HCT116 (cell line): Measurements from ENCODE around the gene NLRP1. TPM values are rescaled to one million over a fixed set of nuclear protein-coding genes. Genes with fewer than 3 reads are reported as not detected.
A peak's percentile ranks its signal among the peaks of the same experiment; 100 is the strongest.

Experiments
- ATAC-seq: fragments of 200-7000 bp; cut with Tn5 transposase; 2 replicates; pipeline ENCODE4 v1.9.1; 2020; ENCODE audit warnings: mild to moderate bottlenecking, moderate library complexity
- BruUV-seq: library from RNA; stranded (reverse); fragments of 400-500 nt; replicated peaks from 2 replicates; lab custom pipeline; 2021; lab: Mats Ljungman, UMichigan
- CTCF ChIA-PET: fragments of 300-600 bp; sonication (Branson Sonifier 250); formaldehyde crosslinking; loops from one replicate; lab custom pipeline; 2021; ENCODE audit warnings: antibody characterized with exemption; lab: Charles Lee
- POLR2A ChIA-PET: fragments of 300-600, 350-600 bp; sonication (Branson Sonifier 250); formaldehyde crosslinking; loops from one replicate; lab custom pipeline; 2021; ENCODE audit warnings: antibody characterized with exemption; lab: Charles Lee
- RAD21 ChIA-PET, 2 experiments: fragments of 300-600 bp; sonication (Branson Sonifier 250); formaldehyde crosslinking; loops; one replicate each; lab custom pipeline; 2023; ENCODE audit warnings: low total read pairs in 2 of 2; ENCODE audit not compliant: uncharacterized antibody in 2 of 2, unreplicated experiment in 2 of 2, low non-redundant PET in 1 of 2; lab: Charles Lee
- DNase-seq: peaks from one replicate; pipeline ENCODE4 v3.0.0-alpha.2; 2010; ENCODE audit warnings: low read depth, low spot score
- H2AFZ ChIP-seq: fragments of 200-600 bp; shearing (Covaris generic), sonication (generic); 2 replicates; pipeline ENCODE4 v1.6.1; 2017; ENCODE audit warnings: low read depth, mixed run types, mixed read lengths, antibody characterized with exemption, low read length; ENCODE audit not compliant: poor library complexity, severe bottlenecking
- H3K27ac ChIP-seq: 2 replicates; pipeline ENCODE4 v1.5.1; 2012; ENCODE audit warnings: low read depth, low read length
- H3K27me3 ChIP-seq: fragments of 200-600 bp; sonication (generic); 2 replicates; pipeline ENCODE4 v1.6.1; 2016; ENCODE audit warnings: mixed run types, low read length, mixed read lengths; ENCODE audit not compliant: insufficient read depth
- H3K36me3 ChIP-seq, 2 experiments: fragments of 200-500 bp in 1 of 2; fragments of 200-600 bp in 1 of 2; sonication (Bioruptor generic) in 1 of 2; sonication (generic) in 1 of 2; 2 replicates each; pipeline versions ENCODE4 v1.5.1 to v1.6.1; 2014 to 2016; ENCODE audit warnings: low read length in 2 of 2, inconsistent platforms in 1 of 2, mixed read lengths in 1 of 2, mixed run types in 1 of 2; ENCODE audit not compliant: insufficient read depth in 2 of 2, control insufficient read depth in 1 of 2
- H3K4me1 ChIP-seq, 2 experiments: fragments of 200-600 bp in 1 of 2; sonication (generic) in 1 of 2; 2 replicates each; pipeline versions ENCODE4 v1.5.1 to v1.6.1; 2012 to 2017; ENCODE audit warnings: low read length in 2 of 2, inconsistent platforms in 1 of 2, mild to moderate bottlenecking in 1 of 2, mixed read lengths in 1 of 2, mixed run types in 1 of 2, moderate library complexity in 1 of 2; ENCODE audit not compliant: insufficient read depth in 2 of 2, control insufficient read depth in 1 of 2
- H3K4me2 ChIP-seq: fragments of 200-600 bp; sonication (generic); 2 replicates; pipeline ENCODE4 v1.6.1; 2017; ENCODE audit warnings: mixed run types, low read length, mixed read lengths
- H3K4me3 ChIP-seq, 2 experiments: fragments of 200-600 bp in 1 of 2; sonication (generic) in 1 of 2; replicated peaks in 1 of 2; 2 replicates each; pipeline ENCODE4 v1.5.1; 2011 to 2016; ENCODE audit warnings: low read length in 2 of 2, control low read depth in 1 of 2, low read depth in 1 of 2, mild to moderate bottlenecking in 1 of 2, mixed read lengths in 1 of 2, mixed run types in 1 of 2
- H3K79me2 ChIP-seq: fragments of 200-600 bp; sonication (generic); 2 replicates; pipeline ENCODE4 v1.6.1; 2017; ENCODE audit warnings: mild to moderate bottlenecking, mixed run types, low read length, moderate library complexity, mixed read lengths; ENCODE audit not compliant: insufficient read depth
- H3K9ac ChIP-seq: fragments of 200-600 bp; sonication (generic); 2 replicates; pipeline ENCODE4 v1.6.1; 2016; ENCODE audit warnings: low read length, mixed read lengths
- H3K9me2 ChIP-seq: fragments of 200-600 bp; sonication (generic), shearing (Covaris generic); 2 replicates; pipeline ENCODE4 v1.6.1; 2017; ENCODE audit warnings: mixed run types, mild to moderate bottlenecking, moderate library complexity; ENCODE audit not compliant: insufficient read depth
- H3K9me3 ChIP-seq, 2 experiments: fragments of 200-500 bp in 1 of 2; fragments of 200-600 bp in 1 of 2; sonication (Bioruptor generic) in 1 of 2; sonication (generic) in 1 of 2; 2 replicates each; pipeline ENCODE4 v1.6.1; 2014 to 2017; ENCODE audit warnings: low read length in 2 of 2, mixed read lengths in 2 of 2, inconsistent platforms in 1 of 2, low read depth in 1 of 2, mild to moderate bottlenecking in 1 of 2, mixed run types in 1 of 2, moderate library complexity in 1 of 2; ENCODE audit not compliant: control insufficient read depth in 1 of 2, insufficient read depth in 1 of 2
- H4K20me1 ChIP-seq: fragments of 200-600 bp; sonication (generic), shearing (Covaris generic); 2 replicates; pipeline ENCODE4 v1.6.1; 2017; ENCODE audit warnings: mixed run types, mild to moderate bottlenecking, moderate library complexity; ENCODE audit not compliant: insufficient read depth
- ATF3 ChIP-seq: IDR thresholded peaks from 2 replicates; pipeline ENCODE4 v1.6.1; 2012
- CBX3 ChIP-seq: IDR thresholded peaks from 2 replicates; pipeline ENCODE4 v1.6.1; 2012; ENCODE audit warnings: low read depth
- CEBPB ChIP-seq: IDR thresholded peaks from 2 replicates; pipeline ENCODE4 v1.6.1; 2012; ENCODE audit warnings: low read depth
- EGR1 ChIP-seq: IDR thresholded peaks from 2 replicates; pipeline ENCODE4 v1.6.1; 2012; ENCODE audit warnings: low read depth
- ELF1 ChIP-seq: IDR thresholded peaks from 2 replicates; pipeline ENCODE4 v1.6.1; 2012; ENCODE audit warnings: low read depth, borderline replicate concordance
- EZH2 ChIP-seq: fragments of 200-600 bp; sonication (generic); IDR thresholded peaks from 2 replicates; pipeline ENCODE4 v1.6.1; 2017; ENCODE audit warnings: antibody characterized with exemption, mixed run types
- EZH2phosphoT487 ChIP-seq: fragments of 200-600 bp; IDR thresholded peaks from 2 replicates; pipeline ENCODE4 v1.6.1; 2018; ENCODE audit warnings: antibody characterized with exemption, borderline replicate concordance
- FOSL1 ChIP-seq: IDR thresholded peaks from 2 replicates; pipeline ENCODE4 v1.6.1; 2012; ENCODE audit warnings: low read depth
- JUND ChIP-seq: IDR thresholded peaks from 2 replicates; pipeline ENCODE4 v1.6.1; 2012
- POLR2A ChIP-seq: IDR thresholded peaks from 2 replicates; pipeline ENCODE4 v1.7.0; 2011; ENCODE audit warnings: borderline replicate concordance; ENCODE audit not compliant: insufficient read depth, insufficient read length; ENCODE audit errors: extremely low read depth
- POLR2AphosphoS5 ChIP-seq: IDR thresholded peaks from 2 replicates; pipeline ENCODE4 v1.6.1; 2011; ENCODE audit warnings: mild to moderate bottlenecking, low read depth, low read length, moderate library complexity
- RAD21 ChIP-seq: IDR thresholded peaks from 2 replicates; pipeline ENCODE4 v1.6.1; 2012; ENCODE audit warnings: low read depth, mild to moderate bottlenecking
- SIN3A ChIP-seq: IDR thresholded peaks from 2 replicates; pipeline ENCODE4 v1.6.1; 2012; ENCODE audit warnings: low read depth
- SP1 ChIP-seq: IDR thresholded peaks from 2 replicates; pipeline ENCODE4 v1.6.1; 2012; ENCODE audit warnings: low read depth
- SRF ChIP-seq: IDR thresholded peaks from 2 replicates; pipeline ENCODE4 v1.6.1; 2012; ENCODE audit warnings: low read depth
- TCF7L2 ChIP-seq: IDR thresholded peaks from 2 replicates; pipeline ENCODE4 v1.7.0; 2011; ENCODE audit warnings: borderline replicate concordance, inconsistent platforms; ENCODE audit not compliant: insufficient read depth, insufficient read length; ENCODE audit errors: extremely low read depth
- YY1 ChIP-seq: IDR thresholded peaks from 2 replicates; pipeline ENCODE4 v1.6.1; 2011; ENCODE audit warnings: low read length, low read depth, moderate library complexity, mild to moderate bottlenecking; ENCODE audit not compliant: insufficient replicate concordance; ENCODE audit errors: extremely low read depth
- ZBTB33 ChIP-seq: IDR thresholded peaks from 2 replicates; pipeline ENCODE4 v1.6.1; 2011; ENCODE audit warnings: mild to moderate bottlenecking, low read length, moderate library complexity; ENCODE audit not compliant: insufficient replicate concordance; ENCODE audit errors: extremely low read depth
- ZFX ChIP-seq: fragments of 450-650 bp; IDR thresholded peaks from 2 replicates; pipeline ENCODE4 v1.6.1; 2017
- ZNF274 ChIP-seq: fragments of 200-500 bp; sonication (Bioruptor generic); IDR thresholded peaks from 2 replicates; pipeline ENCODE4 v1.6.1; 2014; ENCODE audit warnings: mild to moderate bottlenecking, low read depth, low read length, inconsistent platforms
- intact Hi-C: fragments of 100-400 bp; cut with micrococcal nuclease; formaldehyde crosslinking; loops from 2 replicates; pipeline ENCODE4 v1.10.0; 2022
- total RNA-seq: library from RNA; stranded (reverse); gene quantifications from one replicate; pipeline ENCODE4 v1.2.1, GENCODE V29; 2021; ENCODE audit not compliant: unreplicated experiment

The NLRP1 gene
- total RNA-seq, 1 experiment from 2014 or later: 7.2 TPM

GRCh38 chr17:5557485-5557884 is 26.8 kb downstream of the NLRP1 start:
- ChIA-PET POLR2A (no interaction called here), RAD21 (no interaction called here), CTCF (no interaction called here)
- Histone ChIP-seq H3K4me2 (no peak overlapping the region), H3K4me3 (no peak overlapping the region), H3K27me3 (no peaks in the 10 kb centered on the region), H3K9me3 (no peaks in the 10 kb centered on the region), H3K79me2 (no peaks in the 10 kb centered on the region), H4K20me1 (no peaks in the 10 kb centered on the region), H2AFZ (no peak overlapping the region), H3K9me2 (no peaks in the 10 kb centered on the region), H3K36me3 (no peaks in the 10 kb centered on the region), H3K27ac (no peak overlapping the region), H3K9ac (no peak overlapping the region), H3K4me1 (peaks cover 0 to 13% of the 10 kb centered on the region in 2 experiments; a peak in 2 of 4 replicates)
- no TSS peak for BruUV-seq
- ATAC-seq (peak; percentile 25; the same call in 1 of the 2 replicates), DNase-seq (no peak)
- no peak for TF ChIP-seq CBX3
- TF ChIP-seq EGR1: no peak
- TF ChIP-seq POLR2A: no peak
- TF ChIP-seq CEBPB: no peak
- no peak for TF ChIP-seq YY1
- TF ChIP-seq ZNF274: no peak
- TF ChIP-seq ZFX: no peak
- TF ChIP-seq ELF1: no peak
- no peak for TF ChIP-seq JUND
- no peak for TF ChIP-seq ATF3
- no peak for TF ChIP-seq SRF
- TF ChIP-seq EZH2: no peak
- intact Hi-C loops: no loop called here

GRCh38 chr17:5555254-5555653 is 29.1 kb downstream of the NLRP1 start:
- no peaks in the 10 kb centered on the region for H3K79me2 ChIP-seq
- H3K27me3 ChIP-seq: no peaks in the 10 kb centered on the region
- H3K4me1 ChIP-seq: peaks cover 0 to 13% of the 10 kb centered on the region in 2 experiments; a peak in 2 of 4 replicates
- no peaks in the 10 kb centered on the region for H4K20me1 ChIP-seq
- H3K9me2 ChIP-seq: no peaks in the 10 kb centered on the region
- no peak for DNase-seq
- H3K4me3 ChIP-seq: no peak overlapping the region
- H3K36me3 ChIP-seq: no peaks in the 10 kb centered on the region
- POLR2A ChIA-PET: no interaction called here
- no peak overlapping the region for H3K9ac ChIP-seq
- no peak overlapping the region for H2AFZ ChIP-seq
- no peak for ATAC-seq
- intact Hi-C loops: no loop called here
- H3K4me2 ChIP-seq: 0 out of 2 replicates have a peak overlapping the region, but pooled peaks have one; percentile 9
- CTCF ChIA-PET: no interaction called here
- H3K27ac ChIP-seq: no peak overlapping the region
- no peaks in the 10 kb centered on the region for H3K9me3 ChIP-seq
- no TSS peak for BruUV-seq
- RAD21 ChIA-PET: no interaction called here
- TF ChIP-seq EZH2phosphoT487: no peak
- no peak for TF ChIP-seq ZBTB33
- TF ChIP-seq EGR1: no peak
- TF ChIP-seq RAD21: no peak
- no peak for TF ChIP-seq SIN3A
- TF ChIP-seq YY1: no peak
- TF ChIP-seq POLR2A: no peak
- TF ChIP-seq FOSL1: no peak
- no peak for TF ChIP-seq TCF7L2
- TF ChIP-seq ELF1: no peak
- TF ChIP-seq ATF3: no peak
- no peak for TF ChIP-seq POLR2AphosphoS5
- no peak for TF ChIP-seq CBX3
- no peak for TF ChIP-seq EZH2
- TF ChIP-seq SRF: no peak
- no peak for TF ChIP-seq CEBPB
- no peak for TF ChIP-seq SP1
